GM12864 (cell line): Measurements from ENCODE around the gene MIPOL1.

Experiments
- DNase-seq: peaks from one replicate; pipeline ENCODE4 v3.0.0-alpha.2; 2011; ENCODE audit warnings: low read depth
- H3K4me3 ChIP-seq: 2 replicates; pipeline ENCODE4 v1.5.1; 2011; ENCODE audit warnings: mild to moderate bottlenecking, low read depth, low read length, control low read depth
- TF ChIP-seq, protein P1 (sequence below): IDR thresholded peaks from 2 replicates; pipeline ENCODE4 v1.5.1; 2011; ENCODE audit warnings: low read depth, mild to moderate bottlenecking, moderate library complexity, low read length, control low read depth, inconsistent platforms; ENCODE audit errors: missing control alignments

Gene MIPOL1

GRCh38 chr14:37472906-37473305 is 275.2 kb downstream of the MIPOL1 start:
- DNase-seq, result no peak
- TF ChIP-seq, protein P1, sequence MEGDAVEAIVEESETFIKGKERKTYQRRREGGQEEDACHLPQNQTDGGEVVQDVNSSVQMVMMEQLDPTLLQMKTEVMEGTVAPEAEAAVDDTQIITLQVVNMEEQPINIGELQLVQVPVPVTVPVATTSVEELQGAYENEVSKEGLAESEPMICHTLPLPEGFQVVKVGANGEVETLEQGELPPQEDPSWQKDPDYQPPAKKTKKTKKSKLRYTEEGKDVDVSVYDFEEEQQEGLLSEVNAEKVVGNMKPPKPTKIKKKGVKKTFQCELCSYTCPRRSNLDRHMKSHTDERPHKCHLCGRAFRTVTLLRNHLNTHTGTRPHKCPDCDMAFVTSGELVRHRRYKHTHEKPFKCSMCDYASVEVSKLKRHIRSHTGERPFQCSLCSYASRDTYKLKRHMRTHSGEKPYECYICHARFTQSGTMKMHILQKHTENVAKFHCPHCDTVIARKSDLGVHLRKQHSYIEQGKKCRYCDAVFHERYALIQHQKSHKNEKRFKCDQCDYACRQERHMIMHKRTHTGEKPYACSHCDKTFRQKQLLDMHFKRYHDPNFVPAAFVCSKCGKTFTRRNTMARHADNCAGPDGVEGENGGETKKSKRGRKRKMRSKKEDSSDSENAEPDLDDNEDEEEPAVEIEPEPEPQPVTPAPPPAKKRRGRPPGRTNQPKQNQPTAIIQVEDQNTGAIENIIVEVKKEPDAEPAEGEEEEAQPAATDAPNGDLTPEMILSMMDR, result no peak
- no peak overlapping the region for H3K4me3 ChIP-seq

- TF ChIP-seq, protein P1, result no peak
- H3K4me3 ChIP-seq, result no peak overlapping the region
- no peak for DNase-seq
These were observed 276.5 kb downstream of the MIPOL1 start for GRCh38 chr14:37474191-37474590.

DNA sequence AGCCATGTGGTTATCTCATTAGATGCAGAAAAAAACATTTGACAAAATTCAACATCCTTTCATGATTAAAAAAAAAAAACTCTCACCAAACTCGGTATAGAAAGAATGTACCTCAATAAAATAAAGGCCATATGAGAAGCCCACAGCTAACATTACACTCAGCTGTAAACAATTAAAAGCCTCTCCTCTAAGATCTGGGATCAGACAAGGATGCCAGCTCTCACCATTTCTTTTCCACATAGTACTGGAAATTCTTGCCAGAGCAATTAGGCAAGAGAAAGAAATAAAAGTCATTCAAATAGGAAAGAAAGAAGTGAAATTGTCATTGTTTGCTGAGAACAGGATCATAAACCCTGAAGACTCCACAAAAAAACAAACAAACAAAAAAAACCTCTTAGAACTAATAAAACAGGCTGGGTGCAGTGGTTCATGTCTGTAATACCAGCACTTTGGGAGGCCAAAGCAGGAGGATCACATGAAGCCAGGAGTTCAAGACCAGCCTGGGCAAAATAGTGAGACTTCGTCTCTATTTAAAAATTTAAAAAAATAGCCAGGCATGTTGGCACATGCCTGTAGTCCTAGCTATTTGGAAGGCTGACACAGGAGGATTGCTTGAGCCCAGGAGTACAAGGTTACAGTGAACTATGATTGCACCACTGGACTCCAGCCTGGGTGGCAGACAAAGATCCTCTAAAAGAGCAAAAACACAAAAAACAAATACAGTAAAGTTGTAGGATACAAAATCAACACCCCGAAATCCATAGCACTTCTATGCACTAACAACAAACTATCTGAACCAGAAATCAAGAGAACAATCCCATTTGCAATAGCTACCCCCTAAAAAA is 282.9 kb downstream of the MIPOL1 start:
- no peak for DNase-seq
- TF ChIP-seq, protein P1, result no peak
- H3K4me3 ChIP-seq, result no peak overlapping the region

- H3K4me3 ChIP-seq, result no peak overlapping the region
- TF ChIP-seq, protein P1, result no peak
- no peak for DNase-seq
These were observed 284.7 kb downstream of the MIPOL1 start for GRCh38 chr14:37482428-37482827.

- TF ChIP-seq, protein P1, result no peak
- DNase-seq, result no peak
- no peak overlapping the region for H3K4me3 ChIP-seq
These were observed 285.9 kb downstream of the MIPOL1 start for GRCh38 chr14:37483672-37484071.

DNA sequence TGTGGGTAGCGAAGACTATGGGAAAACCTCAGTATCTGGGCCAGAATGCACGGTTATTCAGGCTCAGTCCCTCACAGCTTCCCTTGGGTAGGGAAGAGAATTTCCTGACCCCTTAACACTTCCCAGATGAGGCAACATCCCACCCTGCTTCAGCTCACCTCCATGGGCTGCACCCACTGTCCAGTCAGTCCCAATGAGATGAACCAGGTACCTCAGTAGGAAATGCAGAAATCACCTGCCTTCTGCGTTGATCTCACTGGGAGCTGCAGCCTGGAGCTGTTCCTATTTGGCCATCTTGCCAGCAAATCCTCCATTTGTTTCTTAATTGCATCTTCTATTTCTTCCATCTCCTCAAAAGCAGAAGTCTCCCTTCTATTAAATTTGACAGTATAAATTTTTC is 292.9 kb downstream of the MIPOL1 start:
- H3K4me3 ChIP-seq, result no peak overlapping the region
- TF ChIP-seq, protein P1, result no peak
- no peak for DNase-seq

- H3K4me3 ChIP-seq, result no peak overlapping the region
- TF ChIP-seq, protein P1, result no peak
- DNase-seq, result no peak
These were observed 293.3 kb downstream of the MIPOL1 start for GRCh38 chr14:37491076-37491475.
